HTR-8/SVneo (cell line): ENCODE results near the gene PCNX1.
"Not testable (repeated sequence)": the region's sequence is repeated elsewhere in the genome, so short reads cannot be mapped to it uniquely, and the experiment has no call there.

ENCODE experiments used
- DNase-seq: peaks from one replicate; pipeline ENCODE4 v3.0.0; 2011; ENCODE audit warnings: low spot score, mixed read lengths; ENCODE audit not compliant: insufficient read length
- FAIRE-seq: peaks from 2 replicates; lab custom pipeline; 2011; peaks lifted over from hg19 to GRCh38; lab: Jason Lieb, UNC

PCNX1 gene

GRCh38 chr14:70907176-70907995 is at the start of gene PCNX1:
Gene PCNX1 (plus strand): TSS chr14:70907459. CDS start chr14:70907851, 392 bp downstream.
- peak; percentile 98 for DNase-seq
- peak; percentile 99 for FAIRE-seq

GRCh38 chr14:70857496-70857890 is 49.8 kb upstream of the PCNX1 start:
- FAIRE-seq (peak; percentile 68), DNase-seq (no peak)

- DNase-seq = no peak
- peak; percentile 76 for FAIRE-seq
These were observed 48.6 kb upstream of the PCNX1 start for GRCh38 chr14:70858641-70859040.

- not testable (repeated sequence) for DNase-seq, FAIRE-seq
These were observed 40.3 kb upstream of the PCNX1 start for GRCh38 chr14:70866992-70867391.

- FAIRE-seq = peak; percentile 93
- no peak for DNase-seq
These were observed 36.3 kb upstream of the PCNX1 start for GRCh38 chr14:70871001-70871400.

- DNase-seq (no peak), FAIRE-seq (peak; percentile 87)
These were observed 35.2 kb upstream of the PCNX1 start for GRCh38 chr14:70871863-70872677.

- FAIRE-seq (no peak), DNase-seq (no peak)
These were observed 34.6 kb upstream of the PCNX1 start for GRCh38 chr14:70872678-70873020.

GRCh38 chr14:70873627-70874026 is 33.6 kb upstream of the PCNX1 start:
- FAIRE-seq (no peak), DNase-seq (no peak)

- DNase-seq = not testable (repeated sequence)
- peak; percentile 54 for FAIRE-seq
These were observed 31.3 kb upstream of the PCNX1 start for GRCh38 chr14:70875811-70876460.

- FAIRE-seq = peak; percentile 42
- no peak for DNase-seq
These were observed 27.8 kb upstream of the PCNX1 start for GRCh38 chr14:70879448-70879847.

GRCh38 chr14:70880888-70881287 is 26.4 kb upstream of the PCNX1 start:
- FAIRE-seq, DNase-seq: not testable (repeated sequence)

GRCh38 chr14:70881549-70882177 is 25.6 kb upstream of the PCNX1 start:
- DNase-seq = no peak
- FAIRE-seq = peak; percentile 58

GRCh38 chr14:70882776-70883492 is 24.3 kb upstream of the PCNX1 start:
- peak; percentile 84 for DNase-seq
- FAIRE-seq = no peak

GRCh38 chr14:70884595-70885342 is 22.5 kb upstream of the PCNX1 start:
- DNase-seq (no peak), FAIRE-seq (peak; percentile 73)

GRCh38 chr14:70885343-70886022 is 21.8 kb upstream of the PCNX1 start:
- FAIRE-seq (peak; percentile 85), DNase-seq (no peak)

- no peak for DNase-seq
These were observed 20.6 kb upstream of the PCNX1 start for GRCh38 chr14:70886421-70887206.

GRCh38 chr14:70887207-70887681 is 20.0 kb upstream of the PCNX1 start:
- DNase-seq = no peak
- FAIRE-seq = no peak

More at GRCh38 chr14:70886421-70887206, 20.6 kb upstream of the PCNX1 start:
- peak; percentile 78 for FAIRE-seq
